Prostate gland (tissue), 2 donors: ENCODE measurements around the gene IYD.
"Not testable (repeated sequence)": the region's sequence is repeated elsewhere in the genome, so short reads cannot be mapped to it uniquely, and the experiment has no call there.

ENCODE experiments used
- CTCF ChIP-seq, 4 experiments: fragments of 200-600 bp in 2 of 4; fragments of 450-650 bp in 2 of 4; sonication (generic) in 2 of 4; IDR thresholded peaks; 1 replicate in 3 of 4; 2 replicates in 1 of 4; pipeline ENCODE4 v1.5.1; 2016 to 2019; ENCODE audit warnings: antibody characterized with exemption in 4 of 4, mild to moderate bottlenecking in 2 of 4, moderate library complexity in 2 of 4
- POLR2A ChIP-seq: fragments of 450-650 bp; IDR thresholded peaks from one replicate; pipeline ENCODE4 v1.6.1; 2016; ENCODE audit warnings: antibody characterized with exemption, mild to moderate bottlenecking

DNA sequence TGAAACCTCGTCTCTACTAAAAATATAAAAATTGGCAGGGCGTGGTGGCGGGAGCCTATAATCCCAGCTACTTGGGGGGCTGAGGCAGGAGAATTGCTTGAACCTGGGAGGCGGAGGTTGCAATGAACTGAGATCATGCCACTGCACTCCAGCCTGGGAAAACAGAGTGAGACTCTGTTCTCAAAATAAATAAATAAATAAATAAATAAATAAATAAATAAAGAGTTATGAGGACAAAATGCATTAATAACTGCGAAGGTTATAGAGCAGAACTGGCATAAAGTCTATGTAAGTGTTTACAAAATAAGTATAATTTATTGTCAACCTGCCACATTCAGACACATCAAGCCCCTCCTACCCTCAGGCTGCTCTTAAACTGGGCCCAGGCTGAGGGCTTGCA, 80.2 kb downstream of the IYD start:
- not testable (repeated sequence) for TF ChIP-seq POLR2A; CTCF (IDR thresholded peaks at IDR 0.05)
